DLD1 (cell line): ENCODE measurements around the gene IFITM5.

ENCODE experiments used
- in situ Hi-C: cut with HindIII; loops from 2 replicates; pipeline ENCODE4 v1.10.0; 2017; ENCODE audit warnings: low sequenced_read_pairs

Gene IFITM5

GRCh38 chr11:285021-285893 is 14.1 kb downstream of the IFITM5 start:
- in situ Hi-C loops = no loop called here

GRCh38 chr11:284105-285020 is 15.0 kb downstream of the IFITM5 start:
- in situ Hi-C loops = no loop called here

- in situ Hi-C loops = no loop called here
These were observed 15.8 kb downstream of the IFITM5 start for GRCh38 chr11:283405-284104.

GRCh38 chr11:282630-283360 is 16.5 kb downstream of the IFITM5 start:
- in situ Hi-C loops = no loop called here

- in situ Hi-C loops = no loop called here
These were observed 17.2 kb downstream of the IFITM5 start for GRCh38 chr11:282171-282570.

GRCh38 chr11:281486-282161 is 17.7 kb downstream of the IFITM5 start:
- in situ Hi-C loops = no loop called here

GRCh38 chr11:280706-281485 is 18.4 kb downstream of the IFITM5 start:
- in situ Hi-C loops = no loop called here

- in situ Hi-C loops = no loop called here
These were observed 19.2 kb downstream of the IFITM5 start for GRCh38 chr11:279966-280705.

- in situ Hi-C loops = no loop called here
These were observed 20.0 kb downstream of the IFITM5 start for GRCh38 chr11:279040-279965.

GRCh38 chr11:278001-278951 is 21.1 kb downstream of the IFITM5 start, which contains the start of gene NLRP6:
TSS of gene NLRP6 (plus strand) at chr11:278407. CDS start at chr11:278570, 163 bp downstream.
- in situ Hi-C loops = no loop called here

GRCh38 chr11:276219-276618 is 23.1 kb downstream of the IFITM5 start:
- in situ Hi-C loops = no loop called here

GRCh38 chr11:272931-273198 is 26.5 kb downstream of the IFITM5 start:
- in situ Hi-C loops = no loop called here

- in situ Hi-C loops = no loop called here
These were observed 27.0 kb downstream of the IFITM5 start for GRCh38 chr11:272195-272930.

GRCh38 chr11:271319-271715 is 28.0 kb downstream of the IFITM5 start:
- in situ Hi-C loops = no loop called here

GRCh38 chr11:270451-271318 is 28.6 kb downstream of the IFITM5 start:
- in situ Hi-C loops = no loop called here
